HepG2 (cell line): Measurements from ENCODE around the gene CCT6A. TPM values are rescaled to one million over a fixed set of nuclear protein-coding genes. Genes with fewer than 3 reads are reported as not detected.

Experiments
- BRCA1 ChIP-seq: sonication (generic); formaldehyde crosslinking; IDR thresholded peaks from 2 replicates; pipeline ENCODE4 v1.4.0; 2020; ENCODE audit warnings: missing genetic modification reagents
- CCAR2 ChIP-seq: fragments of 200-400 bp; formaldehyde crosslinking; optimal IDR thresholded peaks from 2 replicates; pipeline ENCODE3; 2018; ENCODE audit warnings: low read depth, mild to moderate bottlenecking, low read length, moderate library complexity
- CEBPZ ChIP-seq: IDR thresholded peaks from 2 replicates; pipeline ENCODE4 v1.6.1; 2012; ENCODE audit warnings: low read length, improper control_type of control experiment
- CSRNP1 ChIP-seq: sonication (generic); formaldehyde crosslinking; IDR thresholded peaks from 2 replicates; pipeline ENCODE4 v1.8.1; 2023; ENCODE audit warnings: mild to moderate bottlenecking, missing genetic modification reagents
- DBP ChIP-seq: sonication (generic); formaldehyde crosslinking; IDR thresholded peaks from 2 replicates; pipeline ENCODE4 v1.4.0; 2020; ENCODE audit warnings: missing genetic modification reagents; ENCODE audit errors: not compliant biosample characterization
- ELK4 ChIP-seq: sonication (generic); formaldehyde crosslinking; IDR thresholded peaks from 2 replicates; pipeline ENCODE4 v1.9.0; 2021; ENCODE audit warnings: missing genetic modification reagents, borderline replicate concordance
- HIVEP1 ChIP-seq: sonication (generic); formaldehyde crosslinking; IDR thresholded peaks from 2 replicates; pipeline ENCODE4 v1.4.0; 2020; ENCODE audit warnings: mild to moderate bottlenecking, missing genetic modification reagents
- HMGA1 ChIP-seq: sonication (generic); formaldehyde crosslinking; conservative IDR thresholded peaks from 2 replicates; pipeline ENCODE4 v1.4.0; 2020; ENCODE audit warnings: missing genetic modification reagents
- PAWR ChIP-seq: sonication (generic); formaldehyde crosslinking; IDR thresholded peaks from 2 replicates; pipeline ENCODE4 v1.4.0; 2020; ENCODE audit warnings: missing genetic modification reagents, mild to moderate bottlenecking, borderline replicate concordance
- PRDM4 ChIP-seq: sonication (generic); formaldehyde crosslinking; IDR thresholded peaks from 2 replicates; pipeline ENCODE4 v1.9.0; 2021; ENCODE audit warnings: missing genetic modification reagents, borderline replicate concordance
- RCOR2 ChIP-seq: IDR thresholded peaks from 2 replicates; pipeline ENCODE4 v1.6.1; 2016; ENCODE audit warnings: missing biosample characterization, missing genetic modification reagents
- SRSF4 ChIP-seq: fragments of 200-400 bp; formaldehyde crosslinking; IDR thresholded peaks from one replicate; pipeline ENCODE4 v1.6.1; 2018; ENCODE audit warnings: mild to moderate bottlenecking, low read depth, low read length, moderate library complexity; ENCODE audit not compliant: poor library complexity, severe bottlenecking
- THAP8 ChIP-seq: sonication (generic); formaldehyde crosslinking; IDR thresholded peaks from 2 replicates; pipeline ENCODE4 v1.5.1; 2020; ENCODE audit warnings: missing genetic modification reagents, mild to moderate bottlenecking, borderline replicate concordance
- XRCC5 ChIP-seq: fragments of 200-400 bp; formaldehyde crosslinking; optimal IDR thresholded peaks from 2 replicates; pipeline ENCODE3; 2017; ENCODE audit warnings: mild to moderate bottlenecking, low read length
- ZNF205 ChIP-seq: IDR thresholded peaks from 2 replicates; pipeline ENCODE4 v1.6.1; 2018; ENCODE audit warnings: missing biosample characterization, missing genetic modification reagents
- ZNF382 ChIP-seq: sonication (generic); formaldehyde crosslinking; IDR thresholded peaks from 2 replicates; pipeline ENCODE4 v1.5.0; 2020; ENCODE audit warnings: missing genetic modification reagents, mild to moderate bottlenecking, borderline replicate concordance
- ZNF746 ChIP-seq: sonication (generic); formaldehyde crosslinking; IDR thresholded peaks from 2 replicates; pipeline ENCODE4 v1.8.0; 2022; ENCODE audit warnings: mild to moderate bottlenecking, missing genetic modification reagents
- ZNF776 ChIP-seq: sonication (generic); formaldehyde crosslinking; IDR thresholded peaks from 2 replicates; pipeline ENCODE4 v1.4.0; 2020; ENCODE audit warnings: mild to moderate bottlenecking, missing genetic modification reagents
- ZNF777 ChIP-seq: sonication (generic); formaldehyde crosslinking; IDR thresholded peaks from 2 replicates; pipeline ENCODE4 v1.4.0; 2020; ENCODE audit warnings: missing genetic modification reagents
- ZNF788 ChIP-seq: sonication (generic); formaldehyde crosslinking; IDR thresholded peaks from 2 replicates; pipeline ENCODE4 v1.5.0; 2020; ENCODE audit warnings: mild to moderate bottlenecking, missing genetic modification reagents, borderline replicate concordance
- polyA plus RNA-seq, 8 experiments: library from polyadenylated mRNA; depleted of rRNA in 3 of 8; stranded (reverse) in 7 of 8; unstranded in 1 of 8; fragments of >200 nt; fragmentation: Illumina TruSeq in 4 of 8; extraction: Trizol in 4 of 8; gene quantifications; 2 replicates each; pipeline versions ENCODE4 v1.2.1 to v1.2.3, GENCODE V29; 2011 to 2016; ENCODE audit warnings: low read depth in 4 of 8, missing spikeins in 1 of 8, mixed read lengths in 1 of 8; ENCODE audit not compliant: insufficient read depth in 1 of 8
- total RNA-seq, 5 experiments: library from RNA; depleted of rRNA; stranded (reverse); fragments of >200 nt; fragmentation: Illumina TruSeq; extraction: Trizol; gene quantifications; 2 replicates each; pipeline ENCODE4 v1.2.3, GENCODE V29; 2016; ENCODE audit warnings: low read depth in 1 of 5

Gene CCT6A
- total and polyA plus RNA-seq, 2 of the 13 experiments (the other 11 are each of a cell fraction or from before 2014, with no cell fraction given), result 219 to 292 TPM

- TF ChIP-seq DBP (CRISPR knock-in tag) (no peak), CCAR2 (no peak), ELK4 (CRISPR knock-in tag) (no peak), THAP8 (CRISPR knock-in tag) (no peak), RCOR2 (CRISPR knock-in tag) (peak; percentile 95), ZNF777 (no peak), CSRNP1 (CRISPR knock-in tag) (0 out of 2 replicates have a peak, but pooled peaks have one; percentile 24), HMGA1 (CRISPR knock-in tag) (no peak), ZNF746 (0 out of 2 replicates have a peak, but pooled peaks have one; percentile 61), PAWR (CRISPR knock-in tag) (no peak), XRCC5 (no peak), HIVEP1 (CRISPR knock-in tag) (no peak; the same call in 1 of the 2 replicates), SRSF4 (no peak), ZNF788 (CRISPR knock-in tag) (peak; percentile 53; the same call in 1 of the 2 replicates), CEBPZ (no peak), PRDM4 (CRISPR knock-in tag) (no peak), BRCA1 (no peak), ZNF205 (CRISPR knock-in tag) (peak; percentile 82), ZNF382 (no peak), ZNF776 (CRISPR knock-in tag) (no peak)
These were observed 44.4 kb upstream of the CCT6A start (continued) for GRCh38 chr7:56007167-56007652.
